Measurements from ENCODE around the gene ST14.

DNA sequence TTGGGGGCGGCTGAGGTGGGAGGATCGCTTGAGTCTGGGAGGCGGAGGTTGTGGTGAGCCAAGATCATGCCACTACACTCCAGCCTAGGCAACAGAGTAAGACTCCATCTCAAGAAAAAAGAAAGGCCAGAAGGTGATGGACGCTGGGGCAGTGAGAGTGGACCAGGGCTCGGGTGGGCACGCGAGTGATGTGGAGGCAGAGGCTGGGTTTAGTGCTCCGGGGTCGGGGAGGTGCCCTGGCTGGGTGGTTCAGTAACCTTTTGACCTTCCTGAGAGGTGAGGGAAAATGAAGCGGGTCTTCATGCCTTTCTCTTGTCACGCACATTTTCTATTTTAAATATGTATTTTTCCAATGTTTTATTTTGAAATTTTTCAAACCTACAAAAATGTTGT, 45.1 kb downstream of the ST14 start:
- TF ChIP-seq CTCF (IDR thresholded peaks at IDR 0.05; ENCODE audit: insufficient read depth, low read length) (no peak), POLR2AphosphoS5 (IDR thresholded peaks at IDR 0.05; ENCODE audit: low read depth) (no peak)
